ENCODE data around the gene NUMA1.

DNA sequence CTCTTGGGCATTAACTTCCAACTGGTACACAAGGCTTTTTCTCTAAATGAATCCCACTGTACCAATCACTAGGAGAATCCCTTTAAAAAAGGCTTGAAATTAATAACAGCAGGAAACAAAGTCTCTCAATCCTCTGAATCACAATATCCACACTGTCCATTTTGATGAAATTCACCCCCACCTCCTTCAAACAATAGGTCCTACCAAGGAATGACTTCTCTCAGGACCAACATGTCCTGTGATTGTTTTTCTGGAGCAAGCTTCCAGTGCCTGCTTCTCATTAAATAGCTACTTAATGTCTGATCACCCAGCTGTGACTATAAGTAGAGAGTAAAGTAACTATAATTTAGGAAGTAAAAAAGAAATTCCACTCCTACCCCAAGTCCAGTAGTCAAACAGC is 13.1 kb downstream of the NUMA1 start:
- TF ChIP-seq CTCF (optimal IDR thresholded peaks at IDR 0.05 in 1 of 3, IDR thresholded peaks at IDR 0.05 in 1 of 3, conservative IDR thresholded peaks at IDR 0.05 in 1 of 3; ENCODE audit: extremely low read depth in 1 of 3, insufficient read depth in 2 of 3, low read length in 3 of 3) (no peak), EZH2 (IDR thresholded peaks at IDR 0.05; ENCODE audit: low read length) (no peak)

Data from keratinocyte (primary cell).